Effector memory CD4-positive, alpha-beta T cell (primary cell): Measurements from ENCODE around the gene SRRM5.

Experiments used
- DNase-seq, 3 donors: peaks; one replicate each; pipeline ENCODE4 v3.0.0-alpha.2; 2020
- H3K27ac ChIP-seq: 2 replicates; pipeline ENCODE4 v1.7.0; 2013; ENCODE audit warnings: mild to moderate bottlenecking, low read length, moderate library complexity; ENCODE audit not compliant: insufficient read depth, poor library complexity, severe bottlenecking
- H3K27me3 ChIP-seq: replicated peaks from 2 replicates; pipeline ENCODE4 v1.7.0; 2013; ENCODE audit warnings: mild to moderate bottlenecking, low read length; ENCODE audit not compliant: insufficient read depth, control insufficient read depth, poor library complexity, severe bottlenecking
- H3K36me3 ChIP-seq: 2 replicates; pipeline ENCODE4 v1.7.0; 2013; ENCODE audit warnings: mild to moderate bottlenecking, low read length, moderate library complexity; ENCODE audit not compliant: control insufficient read depth, insufficient read depth
- H3K4me1 ChIP-seq: 2 replicates; pipeline ENCODE4 v1.7.0; 2013; ENCODE audit warnings: low read length, mild to moderate bottlenecking; ENCODE audit not compliant: control insufficient read depth, insufficient read depth, poor library complexity, severe bottlenecking
- H3K4me3 ChIP-seq: 2 replicates; pipeline ENCODE4 v1.7.0; 2013; ENCODE audit warnings: low read length, low read depth, mild to moderate bottlenecking; ENCODE audit not compliant: insufficient read depth, poor library complexity, severe bottlenecking
- H3K9me3 ChIP-seq: 2 replicates; pipeline ENCODE4 v1.7.0; 2013; ENCODE audit warnings: mild to moderate bottlenecking, low read length, moderate library complexity; ENCODE audit not compliant: control insufficient read depth

Gene SRRM5

GRCh38 chr19:43638214-43638994, 26.5 kb downstream of the SRRM5 start:
- no peaks in the 10 kb centered on the region for H3K36me3 ChIP-seq
- no peaks in the 10 kb centered on the region for H3K9me3 ChIP-seq
- no peak for DNase-seq
- peaks cover 2% of the 10 kb centered on the region for H3K27me3 ChIP-seq
- H3K27ac ChIP-seq = no peak overlapping the region
- H3K4me3 ChIP-seq = no peak overlapping the region
- peaks cover 5% of the 10 kb centered on the region for H3K4me1 ChIP-seq

- H3K27ac ChIP-seq = no peak overlapping the region
- no peaks in the 10 kb centered on the region for H3K36me3 ChIP-seq
- no peaks in the 10 kb centered on the region for H3K9me3 ChIP-seq
- H3K27me3 ChIP-seq = peaks cover 2% of the 10 kb centered on the region
- H3K4me3 ChIP-seq = no peak overlapping the region
- H3K4me1 ChIP-seq = peaks cover 5% of the 10 kb centered on the region
- DNase-seq = no peak
Observed at GRCh38 chr19:43638995-43639518, 27.2 kb downstream of the SRRM5 start.

- H3K27me3 ChIP-seq = peaks cover 2% of the 10 kb centered on the region
- peak within 1 kb of the TSS; percentile 69 for H3K4me3 ChIP-seq
- H3K36me3 ChIP-seq = no peaks in the 10 kb centered on the region
- H3K4me1 ChIP-seq = peaks cover 5% of the 10 kb centered on the region
- no peak within 1 kb of the TSS for H3K27ac ChIP-seq
- DNase-seq = peak; percentile 27 to 44 (median 44)
- no peaks in the 10 kb centered on the region for H3K9me3 ChIP-seq
Observed at GRCh38 chr19:43639519-43640423, 27.9 kb downstream of the SRRM5 start, which contains the start of gene CADM4. Gene CADM4, minus strand, starts transcription at chr19:43639850. Its CDS starts 60 bp downstream, at chr19:43639790.

GRCh38 chr19:43640424-43640757, 28.5 kb downstream of the SRRM5 start:
- H3K27me3 ChIP-seq = peaks cover 2% of the 10 kb centered on the region
- peak overlapping the region; percentile 69 for H3K4me3 ChIP-seq
- no peak overlapping the region for H3K27ac ChIP-seq
- no peak for DNase-seq
- no peaks in the 10 kb centered on the region for H3K9me3 ChIP-seq
- peaks cover 5% of the 10 kb centered on the region for H3K4me1 ChIP-seq
- no peaks in the 10 kb centered on the region for H3K36me3 ChIP-seq

- peaks cover 2% of the 10 kb centered on the region for H3K27me3 ChIP-seq
- no peak overlapping the region for H3K4me3 ChIP-seq
- H3K9me3 ChIP-seq = no peaks in the 10 kb centered on the region
Observed at GRCh38 chr19:43641333-43641732, 29.4 kb downstream of the SRRM5 start.

GRCh38 chr19:43642531-43642930, 30.6 kb downstream of the SRRM5 start:
- Histone ChIP-seq H3K4me3 (no peak overlapping the region), H3K36me3 (no peaks in the 10 kb centered on the region), H3K9me3 (no peaks in the 10 kb centered on the region), H3K27me3 (no peaks in the 10 kb centered on the region), H3K4me1 (peaks cover 5% of the 10 kb centered on the region), H3K27ac (no peak overlapping the region)
- DNase-seq = no peak

More at GRCh38 chr19:43641333-43641732, 29.4 kb downstream of the SRRM5 start:
- Histone ChIP-seq H3K27ac (no peak overlapping the region), H3K4me1 (peaks cover 5% of the 10 kb centered on the region), H3K36me3 (no peaks in the 10 kb centered on the region)
- no peak for DNase-seq

GRCh38 chr19:43643326-43643725, 31.4 kb downstream of the SRRM5 start:
- DNase-seq = no peak
- Histone ChIP-seq H3K27ac (no peak overlapping the region), H3K9me3 (no peaks in the 10 kb centered on the region), H3K4me1 (peaks cover 5% of the 10 kb centered on the region), H3K36me3 (no peaks in the 10 kb centered on the region), H3K4me3 (no peak overlapping the region), H3K27me3 (no peaks in the 10 kb centered on the region)

- no peaks in the 10 kb centered on the region for H3K9me3 ChIP-seq
- H3K27ac ChIP-seq = no peak overlapping the region
- H3K4me1 ChIP-seq = peaks cover 1% of the 10 kb centered on the region
- no peaks in the 10 kb centered on the region for H3K36me3 ChIP-seq
- DNase-seq = no peak
- no peak overlapping the region for H3K4me3 ChIP-seq
- no peaks in the 10 kb centered on the region for H3K27me3 ChIP-seq
Observed at GRCh38 chr19:43644181-43644580, 32.3 kb downstream of the SRRM5 start.

- no peaks in the 10 kb centered on the region for H3K4me1 ChIP-seq
- H3K9me3 ChIP-seq = no peaks in the 10 kb centered on the region
- no peak overlapping the region for H3K4me3 ChIP-seq
- H3K36me3 ChIP-seq = no peaks in the 10 kb centered on the region
- H3K27me3 ChIP-seq = no peaks in the 10 kb centered on the region
- H3K27ac ChIP-seq = no peak overlapping the region
- no peak for DNase-seq
Observed at GRCh38 chr19:43648633-43649032, 36.7 kb downstream of the SRRM5 start.

- Histone ChIP-seq H3K36me3 (no peaks in the 10 kb centered on the region), H3K4me3 (no peak overlapping the region), H3K9me3 (no peaks in the 10 kb centered on the region), H3K27me3 (no peaks in the 10 kb centered on the region), H3K27ac (no peak overlapping the region), H3K4me1 (no peaks in the 10 kb centered on the region)
- DNase-seq = no peak
Observed at GRCh38 chr19:43649514-43649913, 37.6 kb downstream of the SRRM5 start.
